ENCODE results near the gene PPP2R5A.
"Not testable (repeated sequence)": the region's sequence is repeated elsewhere in the genome, so short reads cannot be mapped to it uniquely, and the experiment has no call there.

PPP2R5A gene

DNA sequence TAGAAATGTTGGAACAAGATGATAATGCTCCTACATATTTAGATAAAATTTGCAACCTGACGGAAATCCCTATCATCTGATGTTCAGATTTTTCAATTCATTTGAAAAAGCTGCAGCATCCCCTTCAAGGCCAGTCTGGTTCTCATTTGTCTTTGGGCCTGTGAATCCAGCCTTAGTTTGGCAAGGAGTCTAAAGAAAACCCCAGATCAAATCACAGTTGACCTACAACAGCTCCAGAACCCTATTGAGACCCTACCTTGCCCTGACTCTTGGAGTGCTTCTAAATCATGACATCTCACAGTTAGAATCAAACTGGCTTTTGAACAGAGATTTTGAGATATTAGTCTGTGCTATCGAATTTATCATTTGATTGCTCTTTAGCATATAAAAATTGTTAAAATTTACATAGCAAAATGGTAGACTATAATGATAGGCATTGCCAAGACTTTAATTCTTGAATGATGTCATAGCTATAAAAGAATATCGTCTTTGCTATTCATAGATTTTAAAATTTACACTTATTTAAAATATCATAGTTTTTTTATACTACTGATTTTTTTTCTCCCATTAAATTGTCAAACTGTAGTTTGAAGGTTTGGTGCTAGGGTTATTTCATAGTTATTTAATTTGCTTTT, 2.2 kb downstream of the PPP2R5A start:
- no peak for DNase-seq
- peak overlapping the region; percentile 86; the same call in 1 of the 2 replicates for H3K27ac ChIP-seq (ENCODE audit: low read length)
- ATAC-seq (ENCODE audit: insufficient read depth, low read depth) = no peak

DNA sequence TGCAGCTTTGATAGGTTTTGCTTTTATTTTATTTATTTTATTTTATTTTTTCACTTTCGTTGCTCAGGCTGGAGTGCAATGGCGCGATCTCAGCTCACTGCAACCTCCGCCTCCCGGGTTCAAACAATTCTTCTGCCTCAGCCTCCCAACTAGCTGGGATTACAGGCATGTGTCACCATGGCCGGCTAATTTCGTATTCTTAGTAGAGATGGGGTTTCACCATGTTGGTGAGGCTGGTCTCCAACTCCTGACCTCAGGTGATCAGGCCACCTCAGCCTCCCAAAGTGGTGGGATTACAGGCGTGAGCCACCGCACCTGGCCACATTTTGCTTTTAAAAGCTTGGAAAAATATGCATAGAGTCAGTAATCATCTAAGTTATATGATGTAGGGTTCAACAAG, 2.8 kb downstream of the PPP2R5A start:
- H3K27me3 ChIP-seq (ENCODE audit: insufficient read depth, low read length, poor library complexity); ATAC-seq (ENCODE audit: insufficient read depth, low read depth); DNase-seq; H3K27ac ChIP-seq (ENCODE audit: low read length); H3K36me3 ChIP-seq (ENCODE audit: insufficient read depth, low read length); H3K9me3 ChIP-seq (ENCODE audit: insufficient read depth, low read length, severe bottlenecking); H2AFZ ChIP-seq (ENCODE audit: low read depth, low read length): not testable (repeated sequence)
- H3K9ac ChIP-seq (ENCODE audit: low read depth, low read length) = peak overlapping the region; percentile 20; the same call in 1 of the 2 replicates
- H3K4me2 ChIP-seq (ENCODE audit: insufficient read depth, low read length) = peak overlapping the region; percentile 94
- H3K4me1 ChIP-seq (ENCODE audit: insufficient read depth, low read length) = peaks cover 66% of the 10 kb centered on the region
- H3K79me2 ChIP-seq (ENCODE audit: insufficient read depth, low read length) = peaks cover 83% of the 10 kb centered on the region
- peaks cover 31% of the 10 kb centered on the region for H4K20me1 ChIP-seq (ENCODE audit: insufficient read depth, low read length)
- H3K4me3 ChIP-seq (ENCODE audit: low read depth in 1 of 2, low read length in 2 of 2) = peak overlapping the region in 1 of 2 experiments; percentile 98; a peak in 2 of 4 replicates

More for the DNA sequence above, 2.2 kb downstream of the PPP2R5A start:
- H3K9ac ChIP-seq (ENCODE audit: low read depth, low read length) = peak overlapping the region; percentile 93
- peaks cover 64% of the 10 kb centered on the region for H3K4me1 ChIP-seq (ENCODE audit: insufficient read depth, low read length)
- peaks cover 5% of the 10 kb centered on the region; the same call in 1 of the 2 replicates for H3K36me3 ChIP-seq (ENCODE audit: insufficient read depth, low read length)
- peak overlapping the region; percentile 94 for H3K4me2 ChIP-seq (ENCODE audit: insufficient read depth, low read length)
- H3K27me3 ChIP-seq (ENCODE audit: insufficient read depth, low read length, poor library complexity) = no peaks in the 10 kb centered on the region
- peak overlapping the region; percentile 98 for H3K4me3 ChIP-seq (ENCODE audit: low read depth in 1 of 2, low read length in 2 of 2)
- no peak overlapping the region for H2AFZ ChIP-seq (ENCODE audit: low read depth, low read length)
- H4K20me1 ChIP-seq (ENCODE audit: insufficient read depth, low read length) = peaks cover 28% of the 10 kb centered on the region
- TF ChIP-seq, protein P1, sequence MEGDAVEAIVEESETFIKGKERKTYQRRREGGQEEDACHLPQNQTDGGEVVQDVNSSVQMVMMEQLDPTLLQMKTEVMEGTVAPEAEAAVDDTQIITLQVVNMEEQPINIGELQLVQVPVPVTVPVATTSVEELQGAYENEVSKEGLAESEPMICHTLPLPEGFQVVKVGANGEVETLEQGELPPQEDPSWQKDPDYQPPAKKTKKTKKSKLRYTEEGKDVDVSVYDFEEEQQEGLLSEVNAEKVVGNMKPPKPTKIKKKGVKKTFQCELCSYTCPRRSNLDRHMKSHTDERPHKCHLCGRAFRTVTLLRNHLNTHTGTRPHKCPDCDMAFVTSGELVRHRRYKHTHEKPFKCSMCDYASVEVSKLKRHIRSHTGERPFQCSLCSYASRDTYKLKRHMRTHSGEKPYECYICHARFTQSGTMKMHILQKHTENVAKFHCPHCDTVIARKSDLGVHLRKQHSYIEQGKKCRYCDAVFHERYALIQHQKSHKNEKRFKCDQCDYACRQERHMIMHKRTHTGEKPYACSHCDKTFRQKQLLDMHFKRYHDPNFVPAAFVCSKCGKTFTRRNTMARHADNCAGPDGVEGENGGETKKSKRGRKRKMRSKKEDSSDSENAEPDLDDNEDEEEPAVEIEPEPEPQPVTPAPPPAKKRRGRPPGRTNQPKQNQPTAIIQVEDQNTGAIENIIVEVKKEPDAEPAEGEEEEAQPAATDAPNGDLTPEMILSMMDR (IDR thresholded peaks at IDR 0.05; ENCODE audit: borderline replicate concordance, extremely low read depth, low read length, poor library complexity, severe bottlenecking) = no peak
- no peak for TF ChIP-seq EZH2 (IDR thresholded peaks at IDR 0.05; ENCODE audit: borderline replicate concordance, low read depth, low read length, severe bottlenecking)
- H3K79me2 ChIP-seq (ENCODE audit: insufficient read depth, low read length) = peaks cover 77% of the 10 kb centered on the region
- H3K9me3 ChIP-seq (ENCODE audit: insufficient read depth, low read length, severe bottlenecking) = no peaks in the 10 kb centered on the region

- no peaks in the 10 kb centered on the region for H3K9me3 ChIP-seq (ENCODE audit: insufficient read depth, low read length, severe bottlenecking)
- no peak for TF ChIP-seq EZH2 (IDR thresholded peaks at IDR 0.05; ENCODE audit: borderline replicate concordance, low read depth, low read length, severe bottlenecking)
- TF ChIP-seq, protein P1 (IDR thresholded peaks at IDR 0.05; ENCODE audit: borderline replicate concordance, extremely low read depth, low read length, poor library complexity, severe bottlenecking) = no peak
- peaks cover 5% of the 10 kb centered on the region; the same call in 1 of the 2 replicates for H3K36me3 ChIP-seq (ENCODE audit: insufficient read depth, low read length)
- H3K4me2 ChIP-seq (ENCODE audit: insufficient read depth, low read length) = peak overlapping the region; percentile 94
- no peak for ATAC-seq (ENCODE audit: insufficient read depth, low read depth)
- DNase-seq = no peak
- H3K27ac ChIP-seq (ENCODE audit: low read length) = no peak overlapping the region
- peaks cover 89% of the 10 kb centered on the region for H3K79me2 ChIP-seq (ENCODE audit: insufficient read depth, low read length)
- peak overlapping the region in 1 of 2 experiments; percentile 98; a peak in 2 of 4 replicates for H3K4me3 ChIP-seq (ENCODE audit: low read depth in 1 of 2, low read length in 2 of 2)
- H3K9ac ChIP-seq (ENCODE audit: low read depth, low read length) = peak overlapping the region; percentile 20; the same call in 1 of the 2 replicates
- H4K20me1 ChIP-seq (ENCODE audit: insufficient read depth, low read length) = peaks cover 31% of the 10 kb centered on the region
- peaks cover 65% of the 10 kb centered on the region for H3K4me1 ChIP-seq (ENCODE audit: insufficient read depth, low read length)
- no peaks in the 10 kb centered on the region for H3K27me3 ChIP-seq (ENCODE audit: insufficient read depth, low read length, poor library complexity)
- H2AFZ ChIP-seq (ENCODE audit: low read depth, low read length) = no peak overlapping the region
Measured at GRCh38 chr1:212288615-212289014, 3.4 kb downstream of the PPP2R5A start.

DNA sequence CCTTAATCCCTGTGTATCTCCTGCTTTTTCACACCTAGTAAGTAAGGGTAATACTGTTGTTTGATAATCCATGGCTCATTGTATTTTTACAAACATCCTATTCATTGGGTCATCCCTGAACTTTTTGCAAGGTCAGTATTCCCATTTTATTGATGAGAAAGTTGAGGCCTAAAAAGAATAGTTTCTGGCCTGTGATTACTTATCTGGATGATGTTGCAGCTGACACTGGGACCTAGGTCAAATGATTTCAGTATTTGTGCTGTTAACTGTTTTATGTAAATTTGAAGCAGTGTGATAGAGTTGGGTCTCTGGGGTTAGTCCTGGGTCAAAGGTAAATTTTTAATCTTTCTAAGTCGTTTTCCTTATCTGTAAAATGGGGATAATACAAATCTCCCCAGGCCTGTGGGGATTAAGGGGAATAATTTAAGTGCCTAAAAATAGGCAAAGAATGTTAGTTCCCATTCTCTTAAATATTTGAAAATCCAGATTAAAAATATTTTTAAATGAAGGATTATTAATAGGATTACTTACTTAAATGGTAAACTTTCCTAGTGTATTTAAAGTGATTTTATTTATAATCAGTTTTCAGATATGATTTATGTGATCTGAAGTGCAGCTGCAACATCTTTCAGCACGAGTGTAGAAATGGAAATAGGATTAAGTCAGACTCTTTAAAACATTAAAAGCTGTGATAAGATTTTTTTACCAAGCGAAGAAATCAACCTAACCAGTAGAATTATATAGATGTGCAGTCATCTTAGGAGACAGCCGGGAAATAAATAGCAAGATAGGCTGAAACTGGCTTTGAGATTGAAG, 4.3 kb downstream of the PPP2R5A start:
- peaks cover 94% of the 10 kb centered on the region for H3K79me2 ChIP-seq (ENCODE audit: insufficient read depth, low read length)
- H2AFZ ChIP-seq (ENCODE audit: low read depth, low read length) = no peak overlapping the region
- peaks cover 5% of the 10 kb centered on the region; the same call in 1 of the 2 replicates for H3K36me3 ChIP-seq (ENCODE audit: insufficient read depth, low read length)
- TF ChIP-seq, protein P1 (IDR thresholded peaks at IDR 0.05; ENCODE audit: borderline replicate concordance, extremely low read depth, low read length, poor library complexity, severe bottlenecking) = no peak
- no peak for TF ChIP-seq EZH2 (IDR thresholded peaks at IDR 0.05; ENCODE audit: borderline replicate concordance, low read depth, low read length, severe bottlenecking)
- no peaks in the 10 kb centered on the region for H3K27me3 ChIP-seq (ENCODE audit: insufficient read depth, low read length, poor library complexity)
- peaks cover 56% of the 10 kb centered on the region for H3K4me1 ChIP-seq (ENCODE audit: insufficient read depth, low read length)
- H4K20me1 ChIP-seq (ENCODE audit: insufficient read depth, low read length) = peaks cover 31% of the 10 kb centered on the region
- ATAC-seq (ENCODE audit: insufficient read depth, low read depth) (no peak), DNase-seq (no peak)
- H3K4me3 ChIP-seq (ENCODE audit: low read depth in 1 of 2, low read length in 2 of 2) = peak overlapping the region in 1 of 2 experiments; percentile 27; a peak in 1 of 4 replicates
- H3K9ac ChIP-seq (ENCODE audit: low read depth, low read length) = peak overlapping the region; percentile 3; the same call in 1 of the 2 replicates
- H3K27ac ChIP-seq (ENCODE audit: low read length) = peak overlapping the region; percentile 22; the same call in 1 of the 2 replicates
- peak overlapping the region; percentile 94 for H3K4me2 ChIP-seq (ENCODE audit: insufficient read depth, low read length)
- no peaks in the 10 kb centered on the region for H3K9me3 ChIP-seq (ENCODE audit: insufficient read depth, low read length, severe bottlenecking)

All from DND-41 (cell line).